Superior temporal gyrus (tissue), 1 donor: ENCODE data around the gene ORAI1.
A peak's percentile ranks its signal among the peaks of the same experiment; 100 is the strongest.
"Not testable (repeated sequence)": the region's sequence is repeated elsewhere in the genome, so short reads cannot be mapped to it uniquely, and the experiment has no call there.

Source experiments
- DNase-seq: peaks from one replicate; pipeline ENCODE4 v3.0.0-alpha.2; 2016; ENCODE audit errors: extremely low spot score

The ORAI1 gene

GRCh38 chr12:121649322-121649721, 23.0 kb downstream of the ORAI1 start:
- DNase-seq = no peak

- no peak for DNase-seq
Measured at GRCh38 chr12:121649819-121650353, 23.6 kb downstream of the ORAI1 start.

- DNase-seq = no peak
Measured at GRCh38 chr12:121651320-121651719, 25.0 kb downstream of the ORAI1 start.

- no peak for DNase-seq
Measured at GRCh38 chr12:121652767-121653497, 26.6 kb downstream of the ORAI1 start.

GRCh38 chr12:121653999-121654398, 27.7 kb downstream of the ORAI1 start:
- DNase-seq = no peak

GRCh38 chr12:121656122-121656521, 29.8 kb downstream of the ORAI1 start:
- no peak for DNase-seq

GRCh38 chr12:121657305-121658008, 31.1 kb downstream of the ORAI1 start:
- no peak for DNase-seq

GRCh38 chr12:121661353-121662105, 35.2 kb downstream of the ORAI1 start:
- DNase-seq = not testable (repeated sequence)

GRCh38 chr12:121663610-121663929, 37.2 kb downstream of the ORAI1 start:
- no peak for DNase-seq

- not testable (repeated sequence) for DNase-seq
Measured at GRCh38 chr12:121666829-121667228, 40.5 kb downstream of the ORAI1 start.

GRCh38 chr12:121668750-121669520, 42.6 kb downstream of the ORAI1 start:
- no peak for DNase-seq

GRCh38 chr12:121669521-121669900, 43.2 kb downstream of the ORAI1 start, which contains the start of gene MORN3:
TSS of gene MORN3 (minus strand) at chr12:121669654. CDS start at chr12:121669483, 171 bp downstream.
- DNase-seq = no peak

GRCh38 chr12:121673013-121673511, 46.7 kb downstream of the ORAI1 start:
- no peak for DNase-seq

- no peak for DNase-seq
Measured at GRCh38 chr12:121676190-121676589, 49.9 kb downstream of the ORAI1 start.

GRCh38 chr12:121678305-121678704, 52.0 kb downstream of the ORAI1 start:
- DNase-seq = no peak

GRCh38 chr12:121678716-121679300, 52.5 kb downstream of the ORAI1 start:
- no peak for DNase-seq

GRCh38 chr12:121679661-121680197, 53.4 kb downstream of the ORAI1 start:
- peak; percentile 52 for DNase-seq

- DNase-seq = no peak
Measured at GRCh38 chr12:121688966-121689365, 62.6 kb downstream of the ORAI1 start.

GRCh38 chr12:121689430-121689829, 63.1 kb downstream of the ORAI1 start:
- no peak for DNase-seq
